Measurements from ENCODE around the gene CSK.

CSK gene

GRCh38 chr15:74825866-74826265 is 44.0 kb downstream of the CSK start:
- TF ChIP-seq TAF1 (IDR thresholded peaks at IDR 0.05; ENCODE audit: borderline replicate concordance, insufficient read depth, low read length) (no peak), POLR2AphosphoS5 (IDR thresholded peaks at IDR 0.05; ENCODE audit: low read depth, low read length) (no peak), FOXP2 (optimal IDR thresholded peaks at IDR 0.05; ENCODE audit: borderline replicate concordance, extremely low read depth, extremely low read length, insufficient read depth) (no peak), REST (IDR thresholded peaks at IDR 0.05; ENCODE audit: insufficient read depth in 1 of 2, low read depth in 2 of 2, low read length in 2 of 2) (no peak), SIN3A (IDR thresholded peaks at IDR 0.05; ENCODE audit: borderline replicate concordance, insufficient read depth, low read length) (no peak)

- TF ChIP-seq REST (IDR thresholded peaks at IDR 0.05; ENCODE audit: insufficient read depth in 1 of 2, low read depth in 2 of 2, low read length in 2 of 2): peak; percentile 91 to 92
- no peak for TF ChIP-seq FOXP2 (optimal IDR thresholded peaks at IDR 0.05; ENCODE audit: borderline replicate concordance, extremely low read depth, extremely low read length, insufficient read depth)
Observed at GRCh38 chr15:74826364-74826819, 44.5 kb downstream of the CSK start, which contains the start of gene CPLX3. Gene CPLX3, plus strand, starts transcription at chr15:74826627. Its CDS starts 77 bp downstream, at chr15:74826704.

DNA sequence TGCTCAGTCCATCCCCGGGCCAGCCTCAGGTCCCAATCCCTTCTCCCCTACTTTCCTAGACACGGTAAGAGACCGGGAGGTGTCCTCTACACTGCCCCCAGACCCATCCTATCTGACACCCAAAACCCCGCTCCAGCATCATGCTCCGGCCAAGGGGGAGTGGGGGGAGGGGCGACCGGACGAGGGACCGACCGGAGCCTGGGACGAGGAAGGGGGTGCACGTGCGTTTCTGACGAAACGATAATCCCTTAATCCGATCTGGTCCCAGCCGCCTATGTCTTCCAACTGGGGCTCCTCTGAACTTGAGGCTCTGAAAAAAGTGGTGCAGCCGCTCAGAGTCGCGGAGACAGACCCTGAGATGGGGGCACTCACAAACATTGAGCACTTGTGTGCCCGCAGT is 45.0 kb downstream of the CSK start:
- no peak for TF ChIP-seq REST (IDR thresholded peaks at IDR 0.05; ENCODE audit: insufficient read depth in 1 of 2, low read depth in 2 of 2, low read length in 2 of 2)
- TF ChIP-seq FOXP2 (optimal IDR thresholded peaks at IDR 0.05; ENCODE audit: borderline replicate concordance, extremely low read depth, extremely low read length, insufficient read depth): no peak

DNA sequence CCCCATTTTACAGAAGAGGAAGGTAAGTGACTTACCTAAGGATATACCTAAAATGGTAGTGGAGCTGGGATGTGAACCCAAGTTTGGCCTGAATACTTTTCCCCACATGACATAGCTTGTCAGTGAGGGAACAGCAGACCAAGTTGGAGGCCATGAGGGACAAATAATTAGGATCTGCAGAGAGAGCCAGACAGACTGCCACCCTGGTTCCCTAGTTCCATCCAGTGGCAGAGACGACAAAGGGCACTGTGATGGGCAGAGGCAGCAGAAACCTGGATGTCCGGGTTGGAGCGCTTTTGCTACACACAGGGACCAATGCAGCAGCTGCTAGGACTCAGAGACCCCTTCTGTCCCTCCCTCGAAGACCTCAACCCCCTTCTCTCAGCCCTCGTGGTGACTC is 45.7 kb downstream of the CSK start:
- TF ChIP-seq FOXP2 (optimal IDR thresholded peaks at IDR 0.05; ENCODE audit: borderline replicate concordance, extremely low read depth, extremely low read length, insufficient read depth) (no peak), TAF1 (IDR thresholded peaks at IDR 0.05; ENCODE audit: borderline replicate concordance, insufficient read depth, low read length) (no peak), SIN3A (IDR thresholded peaks at IDR 0.05; ENCODE audit: borderline replicate concordance, insufficient read depth, low read length) (no peak), REST (IDR thresholded peaks at IDR 0.05; ENCODE audit: insufficient read depth in 1 of 2, low read depth in 2 of 2, low read length in 2 of 2) (no peak), POLR2AphosphoS5 (IDR thresholded peaks at IDR 0.05; ENCODE audit: low read depth, low read length) (no peak)

- no peak for TF ChIP-seq SIN3A (IDR thresholded peaks at IDR 0.05; ENCODE audit: borderline replicate concordance, insufficient read depth, low read length)
- no peak for TF ChIP-seq POLR2AphosphoS5 (IDR thresholded peaks at IDR 0.05; ENCODE audit: low read depth, low read length)
- TF ChIP-seq REST (IDR thresholded peaks at IDR 0.05; ENCODE audit: insufficient read depth in 1 of 2, low read depth in 2 of 2, low read length in 2 of 2): no peak
- TF ChIP-seq FOXP2 (optimal IDR thresholded peaks at IDR 0.05; ENCODE audit: borderline replicate concordance, extremely low read depth, extremely low read length, insufficient read depth): no peak
Observed at GRCh38 chr15:74828835-74829234, 47.0 kb downstream of the CSK start.

All from PFSK-1 (cell line).